GM21526 (cell line): Measurements from ENCODE around the gene GOLPH3.
"Not testable (repeated sequence)": the region's sequence is repeated elsewhere in the genome, so short reads cannot be mapped to it uniquely, and the experiment has no call there.

Experiments used
- ATAC-seq: cut with Tn5 transposase; IDR thresholded peaks from one replicate; pipeline ENCODE4 v1.9.1; 2021; ENCODE audit warnings: moderate library complexity; ENCODE audit not compliant: unreplicated experiment, low FRiP score

Gene GOLPH3

DNA sequence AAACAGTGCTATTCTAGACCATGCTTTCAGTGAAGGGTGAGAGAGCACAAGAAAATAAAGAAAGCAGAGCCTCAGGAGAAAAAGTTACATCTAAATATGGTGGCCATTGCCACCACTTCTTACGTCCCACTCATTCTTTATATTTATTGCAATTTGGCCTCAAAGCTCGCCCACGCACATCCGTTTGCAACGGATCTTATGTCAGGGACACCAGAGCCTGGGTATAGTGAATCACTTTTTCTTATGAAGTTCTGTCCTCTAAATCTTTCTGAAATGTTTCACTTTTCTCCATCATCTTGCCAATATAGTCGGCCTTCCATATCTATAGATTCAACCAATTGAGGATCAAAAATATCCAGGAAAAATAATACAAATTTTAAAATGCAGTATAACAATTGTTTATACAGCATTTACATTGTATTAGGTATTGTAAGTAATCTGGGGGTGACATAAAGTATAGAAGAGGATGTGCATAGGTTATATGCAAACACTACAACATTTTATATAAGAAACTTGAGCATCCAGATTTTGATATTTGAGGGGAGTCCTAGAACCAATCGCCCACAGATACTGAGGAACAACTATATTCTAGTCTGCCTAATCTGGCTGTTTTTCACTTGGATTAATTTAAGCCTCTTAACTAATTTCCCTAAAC, 35.2 kb downstream of the GOLPH3 start:
- ATAC-seq, result no peak

DNA sequence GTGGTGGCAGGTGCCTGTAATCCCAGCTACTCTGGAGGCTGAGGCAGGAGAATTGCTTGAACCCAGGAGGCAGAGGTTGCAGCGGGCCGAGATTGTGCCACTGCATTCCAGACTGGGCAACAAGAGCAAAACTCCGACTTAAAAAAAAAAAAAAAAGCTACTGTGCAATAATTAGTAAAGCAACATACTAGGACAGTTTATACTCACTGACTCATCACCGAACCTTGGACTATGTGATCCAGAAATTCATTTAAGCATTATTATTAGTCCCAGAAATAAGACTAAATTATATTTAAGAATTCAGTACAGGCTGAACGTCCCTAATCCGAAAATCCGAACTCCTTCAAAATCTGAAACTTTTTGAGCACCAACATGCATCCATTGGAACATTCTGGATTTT, 37.8 kb downstream of the GOLPH3 start:
- no peak for ATAC-seq

DNA sequence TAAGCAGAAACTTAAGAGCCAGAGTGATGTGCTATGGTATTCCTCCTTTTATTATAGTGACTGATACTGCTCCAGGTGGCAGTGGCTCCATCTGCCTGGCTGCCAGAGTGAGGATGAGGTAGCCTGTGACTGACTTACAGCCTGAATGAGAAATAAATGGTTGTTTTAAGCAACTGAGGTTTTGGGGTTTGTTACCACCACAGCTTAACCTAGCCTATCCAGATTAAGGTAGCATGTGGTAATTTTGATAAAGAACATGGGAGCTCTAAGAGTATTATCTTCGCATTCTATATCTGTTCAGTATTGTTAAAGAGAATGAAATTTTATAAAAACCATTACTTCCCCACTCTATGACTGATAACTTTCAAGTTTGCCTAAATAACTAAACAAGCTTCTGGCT, 39.0 kb downstream of the GOLPH3 start:
- ATAC-seq, result no peak

DNA sequence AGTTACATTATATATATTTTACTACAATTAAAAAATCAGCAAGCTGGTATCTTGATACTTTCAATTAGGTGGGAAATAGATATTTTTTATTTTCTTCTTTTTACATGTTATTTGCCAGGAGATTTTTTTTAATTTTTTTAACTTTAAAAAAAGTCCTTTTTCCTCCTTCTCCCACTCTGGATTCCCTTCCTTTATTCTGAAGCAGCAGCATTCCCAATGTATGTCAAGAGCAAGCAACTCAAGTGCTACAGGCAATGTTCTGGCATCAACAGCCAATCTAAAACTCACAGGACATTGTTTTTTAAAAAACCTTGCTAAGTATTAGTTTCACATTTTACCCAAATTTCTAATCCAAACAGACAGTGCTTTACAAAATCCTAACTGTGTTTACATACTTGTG, 41.4 kb downstream of the GOLPH3 start:
- ATAC-seq, result no peak

DNA sequence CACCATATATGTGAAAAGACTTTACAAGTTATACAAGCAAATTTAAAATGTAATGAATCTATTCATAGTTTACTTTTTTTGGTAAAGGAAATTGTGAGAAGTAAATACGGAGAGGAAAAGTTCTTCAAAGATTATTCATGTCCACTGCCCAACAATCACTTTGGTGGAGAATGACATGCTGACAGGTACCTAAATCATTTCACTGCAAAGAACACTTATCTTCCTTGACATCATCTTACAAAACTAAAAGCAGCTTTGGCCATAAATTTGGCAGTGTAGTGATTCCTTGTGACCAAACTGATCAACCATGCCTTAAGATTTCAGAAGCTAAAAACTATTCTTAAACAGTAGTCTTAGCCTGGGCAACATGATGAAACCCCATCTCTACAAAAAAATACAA, 42.5 kb downstream of the GOLPH3 start:
- no peak for ATAC-seq

DNA sequence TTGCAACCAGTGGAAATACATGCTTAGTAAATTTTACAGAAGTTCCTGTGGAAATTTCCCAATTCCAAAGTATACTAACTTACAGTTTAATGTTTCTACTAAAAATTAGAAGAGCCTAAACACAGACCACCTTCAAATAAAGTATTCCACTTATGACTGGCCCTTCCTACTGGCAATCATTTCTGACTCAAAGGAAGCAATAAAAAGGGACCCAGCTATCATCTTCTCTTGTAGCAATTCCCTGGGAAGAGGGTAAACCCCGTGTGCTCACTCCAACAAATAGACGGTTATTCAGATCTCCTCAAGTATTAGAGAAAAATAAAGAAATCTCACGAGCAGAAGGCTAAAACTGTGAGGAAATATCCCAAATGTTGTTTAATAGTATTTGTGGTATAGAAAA, 43.3 kb downstream of the GOLPH3 start:
- no peak for ATAC-seq

DNA sequence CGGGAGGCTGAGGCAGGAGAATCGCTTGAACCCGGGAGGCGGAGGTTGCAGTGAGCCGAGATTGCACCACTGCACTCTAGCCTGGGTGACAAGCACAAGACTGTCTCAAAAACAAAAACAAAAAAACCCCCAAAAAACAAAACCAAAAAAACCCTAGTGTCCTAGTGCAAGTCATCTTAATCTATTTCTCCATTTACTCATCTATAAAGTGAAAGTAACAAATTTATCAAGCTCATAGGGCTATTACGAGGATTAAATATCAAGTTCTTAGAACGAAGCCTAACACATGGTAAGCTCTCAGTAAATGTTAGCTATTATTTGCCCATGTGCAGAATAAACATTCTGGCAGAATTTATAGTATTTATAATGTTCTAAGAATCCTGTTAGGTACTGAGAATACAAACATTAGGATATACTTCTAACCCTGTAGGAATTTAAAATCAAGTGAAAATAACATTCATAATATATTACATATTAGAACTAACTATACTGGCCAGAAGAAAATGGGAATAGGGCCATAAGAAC, 45.0 kb downstream of the GOLPH3 start:
- no peak for ATAC-seq

DNA sequence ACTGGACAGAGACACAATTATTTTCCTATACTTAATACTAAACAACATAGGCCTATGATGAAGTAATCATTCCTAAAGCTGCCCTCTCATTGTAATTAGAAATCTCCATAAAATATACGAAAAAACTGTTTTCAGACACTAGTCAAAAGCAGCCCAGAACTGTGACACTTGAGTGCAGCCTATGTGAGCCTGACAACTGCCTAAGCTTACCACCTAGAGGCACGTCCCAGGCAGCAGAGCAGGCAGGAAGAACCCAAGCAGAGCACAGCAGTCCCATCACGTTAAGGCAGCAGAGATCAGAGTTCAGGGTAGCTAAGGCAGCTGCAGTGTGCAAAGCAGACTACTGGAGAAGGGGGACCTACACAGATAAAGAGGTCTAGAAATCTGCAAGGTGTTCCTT, 46.4 kb downstream of the GOLPH3 start:
- ATAC-seq, result no peak

DNA sequence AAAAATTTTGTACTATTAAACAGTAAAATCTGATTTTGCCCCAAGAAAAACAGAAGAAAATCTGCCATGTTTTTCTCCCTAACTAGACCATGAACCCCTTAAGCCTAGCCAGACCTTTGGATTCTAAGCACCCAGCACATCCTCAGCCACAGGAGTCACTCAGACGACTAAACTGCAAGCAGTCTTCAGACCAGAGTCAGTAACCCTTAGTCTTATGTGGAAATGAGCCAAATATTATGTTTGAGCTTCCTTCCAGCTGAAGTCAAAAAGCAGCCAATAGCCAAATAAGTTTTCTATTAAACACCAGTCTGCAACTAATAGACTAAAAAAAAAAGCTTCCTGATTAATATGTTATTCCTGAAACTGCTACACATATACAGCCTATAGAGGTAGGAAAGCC, 47.4 kb downstream of the GOLPH3 start:
- ATAC-seq, result no peak

DNA sequence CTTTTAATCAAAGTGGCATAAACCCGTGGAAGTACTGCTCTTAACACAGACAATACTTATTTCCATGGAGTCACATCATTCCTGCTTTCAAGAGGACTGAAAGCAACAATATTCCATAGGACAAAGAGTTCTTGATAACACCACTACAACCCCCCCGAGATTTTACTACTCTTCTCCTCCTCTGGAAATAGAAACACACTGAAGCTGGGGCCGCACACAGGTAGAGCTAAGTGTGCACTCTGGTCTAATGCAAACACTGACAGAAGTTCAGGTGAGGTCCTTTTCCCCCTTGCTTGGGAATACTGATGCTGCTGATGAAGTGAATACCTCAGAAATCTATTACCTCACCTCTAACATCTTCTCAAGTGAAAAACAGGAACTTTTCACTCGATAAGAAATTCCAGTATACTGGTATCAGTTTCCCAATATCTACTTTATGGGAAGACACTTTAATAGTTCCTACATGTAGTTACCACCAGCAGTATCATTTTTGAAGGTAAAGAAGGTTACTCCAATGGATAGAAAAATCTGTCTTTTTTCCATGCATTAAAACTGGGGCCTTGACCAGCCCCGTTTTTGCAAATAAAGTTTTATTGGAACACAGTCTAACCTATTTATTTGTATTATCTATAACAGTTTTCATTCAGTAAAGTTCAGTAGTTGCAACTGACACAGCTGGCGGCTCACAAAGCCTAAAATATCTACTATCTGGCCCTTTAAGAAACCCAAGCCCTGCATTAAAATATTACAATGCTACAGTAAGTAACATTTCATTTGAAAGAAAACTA, 50.0 kb downstream of the GOLPH3 start:
- ATAC-seq, result no peak

DNA sequence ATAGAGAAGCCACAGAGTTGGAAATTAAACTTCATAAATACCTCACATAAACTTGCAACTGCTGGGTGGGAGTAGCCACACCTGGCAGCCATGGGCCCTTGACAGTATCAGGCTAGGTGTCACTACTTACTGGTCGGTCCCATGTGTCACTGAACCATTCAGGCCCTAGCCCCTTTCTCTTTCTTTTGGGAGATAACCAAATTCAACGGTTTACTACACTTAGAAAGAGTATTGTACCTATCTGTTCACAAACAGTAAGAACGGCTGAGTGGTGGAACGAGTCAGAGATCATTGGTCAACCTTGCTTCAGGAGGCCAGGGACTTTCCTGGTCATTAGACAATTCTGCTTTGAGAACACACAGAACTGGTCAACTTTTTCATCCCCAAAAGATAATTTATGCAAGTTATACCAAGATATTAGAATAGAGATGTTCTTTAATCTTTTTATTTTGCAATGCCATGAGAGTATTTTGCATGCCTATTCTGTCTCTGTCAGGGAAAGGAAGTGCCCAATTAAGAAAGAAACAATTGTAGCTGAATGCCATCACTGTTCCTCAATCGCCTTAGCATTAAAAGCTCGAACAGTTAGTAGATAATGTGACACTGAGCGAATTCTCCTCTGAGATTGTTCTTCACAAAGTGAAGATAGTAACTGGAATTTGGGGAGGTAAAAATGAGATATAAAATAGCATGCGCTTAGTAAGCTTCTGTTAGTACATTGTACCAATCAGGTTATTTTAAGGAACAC, 50.9 kb downstream of the GOLPH3 start:
- no peak for ATAC-seq

DNA sequence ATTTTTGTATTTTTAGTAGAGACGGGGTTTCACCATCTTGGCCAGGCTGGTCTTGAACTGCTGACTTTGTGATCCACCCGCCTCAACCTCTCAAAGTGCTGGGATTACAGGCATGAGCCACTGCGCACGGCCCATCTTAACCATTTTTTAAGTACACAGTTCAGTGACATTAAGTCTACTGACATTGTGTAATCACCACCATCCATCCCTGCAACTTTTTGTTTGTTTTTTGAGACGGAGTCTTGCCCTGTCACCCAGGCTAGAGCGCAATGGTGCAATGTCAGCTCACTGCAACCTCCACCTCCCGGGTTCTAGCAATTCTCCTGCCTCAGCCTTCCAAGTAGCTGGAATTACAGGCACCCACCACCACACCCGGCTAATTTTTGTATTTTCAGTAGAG, 55.2 kb downstream of the GOLPH3 start:
- not testable (repeated sequence) for ATAC-seq

DNA sequence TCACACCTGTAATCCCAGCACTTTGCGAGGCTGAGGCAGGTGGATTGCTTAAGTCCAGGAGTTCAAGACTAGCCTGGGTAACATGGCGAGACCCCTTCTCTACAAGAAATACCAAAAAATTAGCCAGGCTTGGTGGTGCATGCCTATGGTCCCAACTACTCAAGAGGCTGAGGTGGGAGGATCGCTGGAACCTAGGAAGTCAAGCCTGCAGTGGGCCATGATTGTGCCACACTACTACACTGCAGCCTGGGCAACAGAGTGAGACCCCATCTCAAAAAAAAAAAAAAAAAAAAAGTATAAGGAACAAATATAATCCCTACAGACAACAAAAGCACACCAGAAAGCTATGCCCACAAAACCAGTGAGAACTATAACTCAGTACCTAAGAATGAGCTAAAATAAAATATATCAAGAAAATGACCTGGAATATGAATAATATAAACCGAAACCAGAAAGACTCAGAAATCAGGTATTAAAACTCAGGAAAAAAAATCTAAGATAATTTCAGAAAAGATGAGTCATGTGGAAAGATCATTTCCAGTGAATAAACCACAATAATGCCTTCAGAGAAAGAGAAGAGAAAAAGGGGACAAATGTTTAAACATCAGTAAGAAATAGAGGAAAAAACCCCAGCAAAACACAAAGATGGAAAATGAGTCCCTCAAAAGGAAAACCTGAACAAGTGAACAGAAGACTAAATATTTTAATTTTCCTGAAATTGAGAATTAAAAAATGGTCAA, 57.4 kb downstream of the GOLPH3 start:
- ATAC-seq, result no peak

DNA sequence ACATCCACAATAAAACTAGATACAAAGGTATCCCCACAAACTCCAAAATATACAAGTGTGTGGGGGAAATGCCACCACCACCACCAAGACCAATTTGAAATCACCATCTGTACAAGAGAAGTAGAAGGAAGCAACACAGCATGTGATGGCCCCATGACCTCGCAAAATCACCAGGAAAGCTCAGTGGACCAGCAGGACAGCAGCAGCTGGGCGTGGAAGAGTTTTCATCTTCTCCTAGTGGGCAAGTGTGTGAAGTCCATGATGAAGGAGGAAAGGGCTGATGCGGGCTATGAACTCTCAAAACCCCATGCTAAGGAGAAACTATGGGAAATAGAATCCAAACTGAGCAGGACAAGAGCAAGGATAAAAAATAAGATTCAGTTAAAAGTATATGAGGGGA, 58.1 kb downstream of the GOLPH3 start:
- no peak for ATAC-seq

DNA sequence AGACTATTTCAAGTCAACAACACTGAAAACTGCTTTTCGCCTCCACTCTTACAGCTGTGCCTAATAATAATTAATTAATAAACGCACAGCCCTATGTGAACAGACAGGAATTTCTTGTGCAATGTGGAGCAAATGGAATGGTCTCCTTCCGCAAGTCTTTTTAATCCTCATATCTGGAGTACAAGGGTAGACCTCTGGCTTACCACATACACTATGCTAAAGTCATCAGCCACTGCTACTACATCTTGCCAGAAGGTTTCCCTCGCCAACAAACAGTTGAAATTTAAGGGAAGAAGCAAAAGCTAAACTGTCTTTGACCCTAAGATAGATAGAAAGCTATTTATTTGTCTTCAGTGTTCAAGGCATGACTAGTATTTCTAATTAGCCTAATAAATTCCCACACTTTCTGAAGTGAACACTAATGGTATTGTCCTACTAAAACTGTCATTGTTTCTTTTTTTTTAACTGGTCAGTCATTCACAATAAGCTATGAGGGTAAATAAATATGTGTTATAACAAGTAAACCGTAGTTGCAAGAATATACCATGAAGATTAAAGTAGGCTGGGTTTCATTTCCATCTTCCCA, 63.9 kb downstream of the GOLPH3 start:
- no peak for ATAC-seq

DNA sequence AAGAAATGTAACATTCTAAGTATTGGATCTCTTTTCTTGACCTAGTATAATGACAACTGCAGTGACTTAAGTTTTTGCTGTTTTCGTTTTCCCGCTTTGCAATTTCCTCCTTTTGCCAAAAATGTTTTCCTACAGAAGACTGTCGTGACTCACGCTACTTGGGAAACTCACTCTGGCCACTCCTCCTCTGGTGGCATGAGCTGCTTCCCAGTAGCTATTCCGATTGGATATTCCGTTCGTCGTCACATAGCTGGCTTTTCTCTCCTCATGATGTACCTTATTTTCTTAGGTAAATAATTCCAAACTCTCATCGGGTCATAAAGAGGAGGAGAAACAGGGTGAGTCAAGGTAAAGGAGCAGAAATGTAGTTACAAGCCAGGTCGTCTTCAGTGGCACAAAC, 64.9 kb downstream of the GOLPH3 start:
- no peak for ATAC-seq

DNA sequence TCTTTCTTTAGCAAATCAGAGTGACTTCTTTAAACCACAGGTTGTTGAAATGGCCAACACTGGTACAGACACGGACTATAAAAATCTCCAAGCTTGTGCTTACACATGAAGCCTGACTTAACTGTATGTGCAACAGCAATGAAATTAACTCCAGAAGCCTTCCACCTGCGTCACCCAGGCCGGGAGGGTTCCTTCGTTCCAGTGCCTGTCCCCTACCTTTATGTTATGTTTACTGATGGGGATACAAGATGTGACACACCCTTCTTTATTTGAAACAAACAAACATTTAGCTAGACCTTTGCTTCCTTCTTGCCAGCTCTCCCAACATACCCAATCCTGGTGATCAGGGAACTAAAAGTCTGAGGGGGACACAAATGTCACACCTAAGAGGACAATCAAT, 66.0 kb downstream of the GOLPH3 start:
- ATAC-seq, result no peak

DNA sequence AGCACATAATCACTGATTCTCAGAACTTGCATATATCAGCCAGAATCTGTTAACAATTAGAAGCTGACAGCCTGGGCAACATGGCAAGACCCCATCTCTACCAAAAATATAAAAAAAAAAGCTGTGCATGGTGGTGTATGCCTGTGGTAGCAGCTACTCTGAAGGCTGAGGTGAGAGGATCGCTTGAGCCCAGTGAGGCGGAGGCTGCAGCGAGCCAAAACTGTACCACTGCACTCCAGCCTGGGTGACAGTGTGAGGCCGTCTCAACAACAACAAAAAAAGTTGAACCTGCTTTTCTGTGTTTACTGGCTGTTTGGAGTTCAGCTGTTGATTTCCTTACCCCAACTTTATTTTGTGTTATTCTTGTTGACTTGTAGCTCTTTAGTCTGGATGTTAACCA, 66.8 kb downstream of the GOLPH3 start:
- no peak for ATAC-seq

DNA sequence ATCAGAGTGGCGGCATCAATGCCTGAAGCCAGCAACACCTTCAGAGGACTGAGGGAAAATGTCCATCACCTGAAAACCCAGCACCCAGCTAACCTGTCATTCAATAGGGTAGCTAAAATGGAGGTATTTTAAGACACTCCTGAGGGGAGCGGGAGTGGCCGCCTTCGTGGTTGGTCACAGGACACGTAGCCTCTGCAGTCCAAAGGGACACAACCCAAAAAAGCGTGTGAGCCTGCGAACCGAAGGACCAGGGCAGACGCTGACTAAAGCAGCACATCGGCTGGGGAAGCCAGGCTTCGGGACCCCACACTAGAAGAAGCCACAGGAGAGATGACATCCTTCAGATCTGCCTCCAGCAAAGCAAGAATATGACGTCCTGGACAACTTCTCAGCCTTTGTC, 70.6 kb downstream of the GOLPH3 start:
- ATAC-seq, result no peak

DNA sequence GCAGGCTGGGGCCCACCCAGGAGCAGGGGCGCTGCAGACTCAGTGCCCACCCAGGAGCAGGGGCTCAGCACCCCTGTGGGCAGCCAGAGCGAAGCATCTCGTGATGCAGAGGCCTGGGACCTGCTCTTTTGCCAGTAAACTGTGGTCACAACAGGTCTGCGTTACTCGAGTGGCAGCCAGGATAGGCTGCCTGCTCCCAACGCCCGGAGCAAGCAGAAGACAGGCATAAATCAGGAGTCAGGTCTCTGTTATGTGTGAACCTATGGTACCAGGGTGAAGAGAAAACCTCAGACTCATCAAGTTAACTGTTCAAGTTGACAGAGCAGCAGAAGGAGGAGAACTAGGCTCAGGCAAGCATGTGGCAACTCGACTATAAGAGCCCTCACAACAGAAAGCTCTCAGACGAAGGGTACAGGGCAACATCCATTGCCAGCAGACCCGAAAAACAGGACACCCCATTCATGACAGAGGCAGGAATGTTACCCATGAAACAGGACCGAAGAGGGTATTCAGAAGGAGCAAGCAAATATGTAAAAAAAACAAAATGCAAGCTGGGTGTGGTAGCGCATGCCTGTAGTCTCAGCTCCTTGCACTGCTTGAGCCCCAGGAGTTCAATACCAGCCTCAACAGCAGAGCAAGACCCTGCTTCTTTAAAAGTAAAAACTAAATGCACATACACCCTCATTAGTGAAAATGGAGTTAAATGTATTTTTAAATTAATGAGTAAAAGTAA, 71.7 kb downstream of the GOLPH3 start:
- no peak for ATAC-seq
